Testis (tissue), 3 donors: Measurements from ENCODE around the gene FHIT. TPM values are rescaled to one million over a fixed set of nuclear protein-coding genes. Genes with fewer than 3 reads are reported as not detected.
"Not testable (repeated sequence)": the region's sequence is repeated elsewhere in the genome, so short reads cannot be mapped to it uniquely, and the experiment has no call there.

Source experiments
- DNase-seq: peaks from one replicate; pipeline ENCODE4 v3.0.0-alpha.2; 2019
- H3K27ac ChIP-seq, 2 donors: fragments of 200-600 bp; sonication (generic); one replicate each; pipeline ENCODE4 v1.5.1; 2019
- H3K27me3 ChIP-seq: fragments of 200-600 bp; sonication (generic); one replicate; pipeline ENCODE4 v1.5.1; 2019
- H3K36me3 ChIP-seq: fragments of 200-600 bp; sonication (generic); one replicate; pipeline ENCODE4 v1.5.1; 2017; ENCODE audit warnings: low read depth; ENCODE audit errors: missing control alignments
- H3K4me1 ChIP-seq: fragments of 200-600 bp; sonication (generic); one replicate; pipeline ENCODE4 v1.5.1; 2019
- H3K4me3 ChIP-seq, 2 donors: fragments of 200-600 bp; sonication (generic); one replicate each; pipeline ENCODE4 v1.5.1; 2017 to 2019
- H3K9me3 ChIP-seq: fragments of 200-600 bp; sonication (generic); one replicate; pipeline ENCODE4 v1.5.1; 2017
- CTCF ChIP-seq, 3 experiments: fragments of 450-650 bp in 2 of 3; fragments of 200-600 bp in 1 of 3; sonication (generic) in 1 of 3; IDR thresholded peaks; one replicate each; pipeline ENCODE4 v1.5.1; 2016 to 2019; ENCODE audit warnings: antibody characterized with exemption in 3 of 3, mild to moderate bottlenecking in 2 of 3, moderate library complexity in 1 of 3
- POLR2A ChIP-seq: fragments of 450-650 bp; IDR thresholded peaks from one replicate; pipeline ENCODE4 v1.6.1; 2017; ENCODE audit warnings: antibody characterized with exemption, mild to moderate bottlenecking, moderate library complexity
- WGBS, 2 donors: methylation state at CpG; one replicate each; pipeline ENCODE4 v1.1.5; 2018; 5-methylcytosine and 5-hydroxymethylcytosine counted together
- intact Hi-C: fragments of 100-400 bp; cut with DNase I; formaldehyde crosslinking; loops from one replicate; pipeline ENCODE4 v1.15.1; 2023; ENCODE audit warnings: low total_unique reads
- polyA plus RNA-seq: library from polyadenylated mRNA; stranded (reverse); fragments of 350-450 nt; fragmentation: Illumina TruSeq; extraction: RNeasy Lipid Tissue Mini Kit (QIAGEN cat#74804); gene quantifications from one replicate; pipeline ENCODE4 v1.2.3, GENCODE V29; 2014; ENCODE audit warnings: low read depth, low replicate concordance; ENCODE audit not compliant: insufficient read depth
- total RNA-seq, 2 donors: library from RNA; depleted of rRNA; stranded (reverse); fragments of >200 nt; gene quantifications; one replicate each; pipeline ENCODE4 v1.2.3, GENCODE V29; 2016

The FHIT gene
- total and polyA plus RNA-seq, 3 donors from 2014 or later, result 10.1 to 29.6 (median 15.5) TPM

DNA sequence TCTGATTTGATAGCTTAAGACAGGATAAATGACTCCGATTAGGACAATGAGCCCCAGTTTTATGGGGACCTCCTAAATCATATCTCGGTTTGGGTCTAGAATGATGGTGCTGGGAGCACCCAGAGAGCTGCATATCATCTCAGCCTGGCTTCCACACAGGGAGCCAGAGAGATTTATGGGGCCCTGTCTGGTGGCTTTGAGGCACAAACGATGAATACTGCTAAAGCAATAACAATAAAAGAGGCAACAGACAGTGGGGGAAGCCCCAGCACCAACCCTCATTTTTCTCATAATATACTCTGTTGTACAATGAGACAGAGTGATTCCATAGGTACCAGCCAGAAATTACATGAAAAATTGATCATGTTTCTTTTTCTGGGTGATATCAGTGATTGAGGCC lies 1312.4 kb downstream of the FHIT start:
- no peak for TF ChIP-seq POLR2A
- no peak for TF ChIP-seq CTCF (IDR thresholded peaks at IDR 0.05)
- Histone ChIP-seq H3K27me3 (no peaks in the 10 kb centered on the region), H3K4me3 (no peak overlapping the region), H3K4me1 (no peaks in the 10 kb centered on the region), H3K36me3 (no peaks in the 10 kb centered on the region), H3K27ac (no peak overlapping the region), H3K9me3 (no peaks in the 10 kb centered on the region)
- no peak for DNase-seq
- 62 to 90% methylated on average over 3 of the region's 3 CpGs for WGBS, 2 donors
- intact Hi-C loops, result no loop called here

DNA sequence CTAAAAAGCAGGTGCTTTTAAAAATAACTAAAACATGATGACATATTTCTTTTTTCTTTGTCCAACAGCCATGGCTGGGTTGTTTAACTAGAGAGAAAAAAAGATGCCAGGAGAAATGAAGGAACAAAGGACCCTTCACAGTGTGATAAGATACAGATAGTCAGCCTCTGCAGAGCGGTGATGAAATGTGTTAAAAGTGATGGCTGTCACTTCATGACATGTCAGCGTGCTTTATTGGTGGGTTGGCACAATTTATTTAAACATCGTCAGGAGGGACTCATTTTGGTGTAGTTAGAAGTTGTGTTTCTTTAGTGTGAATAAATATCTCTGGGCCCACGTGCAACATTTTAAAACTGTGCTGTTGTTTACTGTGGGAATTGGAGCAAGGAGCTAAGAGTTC lies 1314.1 kb downstream of the FHIT start:
- H3K36me3 ChIP-seq, result no peaks in the 10 kb centered on the region
- H3K9me3 ChIP-seq, result no peaks in the 10 kb centered on the region
- no peaks in the 10 kb centered on the region for H3K27me3 ChIP-seq
- no peak overlapping the region for H3K27ac ChIP-seq
- H3K4me1 ChIP-seq, result no peaks in the 10 kb centered on the region
- H3K4me3 ChIP-seq, result no peak overlapping the region
- intact Hi-C loops, result no loop called here
- no peak for DNase-seq
- no peak for TF ChIP-seq POLR2A
- TF ChIP-seq CTCF (IDR thresholded peaks at IDR 0.05), result no peak
- 82 to 86% methylated on average over 4 of the region's 4 CpGs for WGBS, 2 donors

GRCh38 chr3:59936472-59936871 lies 1314.8 kb downstream of the FHIT start:
- DNase-seq, result no peak
- H3K27me3 ChIP-seq, result no peaks in the 10 kb centered on the region

GRCh38 chr3:59935025-59935424 lies 1316.2 kb downstream of the FHIT start:
- no peak for TF ChIP-seq CTCF (IDR thresholded peaks at IDR 0.05)
- TF ChIP-seq POLR2A, result no peak
- H3K9me3 ChIP-seq, result no peaks in the 10 kb centered on the region
- intact Hi-C loops, result no loop called here
- no peaks in the 10 kb centered on the region for H3K4me1 ChIP-seq
- H3K36me3 ChIP-seq, result no peaks in the 10 kb centered on the region
- H3K27me3 ChIP-seq, result no peaks in the 10 kb centered on the region
- no peak overlapping the region for H3K4me3 ChIP-seq
- DNase-seq, result no peak
- no peak overlapping the region for H3K27ac ChIP-seq
- 79 to 87% methylated on average over 1 of the region's 1 CpG for WGBS, 2 donors

More at GRCh38 chr3:59936472-59936871, 1314.8 kb downstream of the FHIT start:
- Histone ChIP-seq H3K27ac (no peak overlapping the region), H3K4me1 (no peaks in the 10 kb centered on the region), H3K36me3 (no peaks in the 10 kb centered on the region), H3K9me3 (no peaks in the 10 kb centered on the region), H3K4me3 (no peak overlapping the region)
- intact Hi-C loops, result no loop called here
- no peak for TF ChIP-seq CTCF (IDR thresholded peaks at IDR 0.05)
- no peak for TF ChIP-seq POLR2A
- whole genome bisulfite sequencing, 2 donors, result 86 to 91% methylated on average over 3 of the region's 3 CpGs

DNA sequence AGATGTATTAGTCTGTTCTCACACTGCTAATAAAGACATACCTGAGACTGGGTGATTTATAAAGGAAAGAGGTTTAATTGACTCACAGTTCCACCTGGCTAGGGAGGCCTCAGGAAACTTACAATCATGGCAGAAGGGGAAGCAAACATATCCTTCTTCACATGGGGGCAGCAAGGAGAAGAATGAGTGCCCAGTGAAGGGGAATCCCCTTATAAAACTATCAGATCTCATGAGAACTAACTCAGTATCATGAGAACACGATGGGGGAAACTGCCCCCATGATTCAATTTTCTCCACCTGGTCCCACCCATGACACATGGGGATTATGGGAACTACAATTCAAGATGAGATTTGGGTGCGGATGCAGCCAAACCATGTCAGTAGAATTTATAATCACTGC lies 1316.7 kb downstream of the FHIT start:
- DNase-seq, H3K36me3 ChIP-seq, intact Hi-C loops, H3K4me1 ChIP-seq, H3K27ac ChIP-seq, H3K9me3 ChIP-seq, H3K27me3 ChIP-seq, H3K4me3 ChIP-seq: not testable (repeated sequence)
- WGBS, 2 donors, result 92 to 97% methylated on average over 2 of the region's 2 CpGs
